ENCODE measurements around the gene SLC39A9. TPM values are rescaled to one million over a fixed set of nuclear protein-coding genes. Genes with fewer than 3 reads are reported as not detected.
"Not testable (repeated sequence)": the region's sequence is repeated elsewhere in the genome, so short reads cannot be mapped to it uniquely, and the experiment has no call there.

SLC39A9 gene
- total RNA-seq, 1 donor from 2014 or later = 120 TPM

DNA sequence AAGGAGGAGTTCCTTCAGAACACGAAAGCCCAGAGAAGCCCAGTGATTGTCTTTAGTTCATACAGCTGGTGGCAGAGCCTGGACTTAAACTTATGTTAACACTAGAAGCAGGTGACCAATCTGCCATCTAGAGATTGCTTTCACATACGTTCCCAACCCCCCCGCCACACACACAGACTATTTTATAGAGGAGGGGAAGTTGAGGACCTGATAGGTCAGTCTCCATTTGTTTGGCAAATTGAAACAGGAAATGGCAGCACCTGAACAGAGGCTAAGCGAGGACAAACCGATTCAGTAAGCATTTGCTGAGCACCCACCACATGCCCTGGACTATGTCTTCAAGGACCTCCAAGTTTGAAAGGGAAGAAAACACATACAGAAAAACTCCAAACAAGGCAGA, 81.2 kb downstream of the SLC39A9 start:
- no peak for DNase-seq

DNA sequence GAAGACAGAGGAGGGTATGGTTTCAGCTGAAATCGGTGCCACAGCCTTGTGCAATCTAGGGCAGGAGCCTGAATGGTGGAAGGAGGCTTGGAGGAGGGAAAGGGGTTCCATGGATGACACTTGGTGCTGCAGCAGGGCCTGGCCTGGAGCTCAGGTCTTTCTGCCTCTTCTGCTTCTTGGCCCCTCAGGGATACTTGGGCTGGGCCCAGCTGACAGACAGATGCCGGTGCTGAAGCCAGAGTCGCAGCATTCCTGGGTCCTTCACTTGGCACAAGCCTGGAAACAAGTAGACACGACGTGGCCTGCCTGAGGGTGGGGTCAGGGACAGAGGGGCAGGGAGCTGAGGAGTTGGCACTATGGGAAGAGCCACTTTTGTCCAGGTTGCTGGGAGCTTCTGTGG, 81.6 kb downstream of the SLC39A9 start:
- no peak for DNase-seq

- DNase-seq = no peak
Measured at GRCh38 chr14:69481815-69482568, 83.5 kb downstream of the SLC39A9 start.

DNA sequence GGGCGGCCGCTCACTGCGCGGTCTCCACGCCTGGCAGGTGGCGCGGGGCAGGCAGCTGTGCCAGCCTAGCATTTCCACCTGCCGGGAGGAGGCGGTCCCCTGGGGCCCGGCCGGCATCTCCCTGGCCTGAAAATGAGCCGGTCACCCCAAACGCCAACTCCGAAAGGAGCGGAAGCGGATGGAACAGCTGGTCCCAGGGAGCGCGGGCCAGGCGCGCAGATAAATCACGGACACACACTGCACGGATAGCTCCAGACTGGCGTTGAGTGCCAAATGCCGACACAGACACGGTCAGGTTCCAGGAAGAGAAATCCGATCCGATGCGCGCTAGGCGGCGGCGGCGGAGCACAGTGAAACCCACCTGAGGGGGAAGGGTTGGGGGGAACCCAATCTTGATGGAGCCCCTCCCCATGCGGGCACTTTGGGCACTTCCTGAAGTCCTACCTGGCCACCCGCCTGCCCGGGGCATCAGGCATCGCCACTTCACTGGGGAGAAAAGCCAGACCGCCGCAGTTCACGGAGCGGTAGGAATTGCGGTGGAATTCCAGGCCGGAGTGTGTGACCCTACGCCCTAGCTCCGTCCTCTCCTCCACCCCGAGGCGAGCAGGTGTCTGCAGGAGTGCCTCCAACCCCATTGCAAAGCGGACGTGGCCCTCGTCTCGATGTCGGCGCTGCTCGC, 85.4 kb downstream of the SLC39A9 start:
- peak; percentile 19 for DNase-seq

- DNase-seq = peak; percentile 9
Measured at GRCh38 chr14:69484444-69485314, 86.2 kb downstream of the SLC39A9 start, which contains the start of gene PLEKHD1. TSS of gene PLEKHD1 (plus strand) at chr14:69484728. CDS start at chr14:69484966, 238 bp downstream.

DNA sequence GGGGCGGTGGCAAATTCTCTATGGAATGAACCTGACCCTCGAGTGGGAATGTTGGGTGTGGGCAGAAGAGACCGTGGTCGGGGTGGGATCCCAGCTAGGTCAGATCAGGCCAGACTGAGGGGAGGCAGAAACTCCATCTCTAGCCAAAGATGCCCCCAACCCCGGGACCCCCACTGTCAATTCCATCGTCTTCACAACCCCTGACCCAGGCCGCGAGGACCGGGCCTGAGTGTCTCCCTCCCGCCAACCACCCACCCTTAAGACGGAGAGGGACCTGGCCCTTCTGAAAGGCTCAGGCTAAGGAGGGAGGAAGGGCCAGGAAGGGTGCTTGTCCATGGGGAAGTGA, 86.8 kb downstream of the SLC39A9 start:
- no peak for DNase-seq

DNA sequence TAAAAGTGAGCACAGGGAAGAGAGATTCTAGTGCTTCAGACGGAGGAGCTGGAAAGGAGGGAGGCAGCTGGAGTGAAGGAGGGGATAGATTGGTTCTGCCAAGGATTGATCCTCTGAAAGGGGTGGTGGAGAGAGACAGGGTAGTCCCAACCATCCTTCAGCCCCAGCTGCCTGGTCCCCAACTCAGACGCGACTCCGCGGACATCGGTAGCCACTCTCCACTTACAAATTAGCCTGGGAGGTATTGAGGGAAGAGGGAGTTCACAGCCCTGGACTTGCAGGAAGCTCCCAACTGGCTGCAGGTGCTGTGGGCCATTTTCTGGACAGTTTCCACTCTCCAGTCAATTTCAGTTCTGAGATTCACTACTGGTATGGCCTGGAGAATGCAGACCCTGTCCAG, 87.2 kb downstream of the SLC39A9 start:
- no peak for DNase-seq

DNA sequence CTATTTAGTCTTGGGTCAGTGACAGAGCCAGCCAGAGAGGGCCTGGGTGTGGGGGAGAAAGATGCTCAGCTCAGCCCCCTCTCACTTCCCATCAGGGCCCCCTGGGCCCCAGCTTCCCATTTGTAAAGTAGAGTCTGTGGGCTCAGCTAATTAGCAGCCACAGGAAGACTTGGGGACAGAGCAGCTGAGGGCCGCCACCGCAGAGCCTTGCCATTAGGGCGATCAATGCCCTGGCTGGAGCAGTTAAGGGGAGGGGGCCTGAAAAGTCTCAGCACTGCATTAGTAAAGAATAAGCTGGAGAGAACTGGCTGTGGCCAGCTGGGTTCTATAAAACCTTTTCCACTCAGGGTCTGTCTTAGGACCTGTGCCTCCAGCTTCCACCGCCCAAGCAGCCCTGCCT, 88.7 kb downstream of the SLC39A9 start:
- no peak for DNase-seq

- DNase-seq = no peak
Measured at GRCh38 chr14:69487771-69488170, 89.3 kb downstream of the SLC39A9 start.

DNA sequence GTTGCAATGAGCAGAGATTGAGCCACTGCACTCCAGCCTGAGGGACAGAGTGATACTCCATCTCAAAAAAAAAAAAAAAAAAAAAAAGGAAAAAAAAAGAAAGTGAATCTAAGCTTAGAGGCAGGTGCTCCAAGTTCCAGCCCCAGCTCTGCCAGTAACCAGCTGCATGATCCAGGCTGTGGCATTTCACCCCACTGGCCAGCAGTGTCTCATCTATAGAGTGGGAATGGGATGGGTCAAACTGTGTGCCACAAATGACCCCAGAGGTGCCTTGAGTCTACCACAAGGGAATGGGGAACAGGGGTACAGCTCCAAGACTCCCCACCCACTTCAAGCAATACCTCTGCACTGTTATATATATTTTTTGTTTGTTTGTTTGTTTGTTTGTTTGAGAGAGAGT, 91.0 kb downstream of the SLC39A9 start:
- no peak for DNase-seq

- DNase-seq = no peak
Measured at GRCh38 chr14:69490219-69490918, 91.9 kb downstream of the SLC39A9 start.

GRCh38 chr14:69491193-69491592, 92.7 kb downstream of the SLC39A9 start:
- no peak for DNase-seq

DNA sequence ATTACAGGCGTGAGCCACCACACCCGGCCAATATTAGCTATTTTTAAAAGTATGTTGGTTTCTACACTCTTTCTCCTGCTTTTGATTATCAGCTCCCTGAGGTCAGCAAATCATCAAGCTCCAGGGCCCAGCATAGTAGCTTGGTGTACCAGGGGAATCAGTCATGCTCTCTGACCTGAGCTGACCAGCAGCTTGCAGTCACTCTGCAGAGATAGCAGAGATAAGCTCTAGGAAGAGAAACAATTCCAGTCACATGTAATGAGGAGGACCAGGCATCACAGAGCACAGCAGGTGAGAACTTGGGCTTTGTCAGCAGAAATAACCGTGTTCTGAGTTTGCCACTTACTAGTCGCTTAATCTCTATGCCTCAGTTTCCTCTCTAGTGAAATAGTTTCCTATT, 94.5 kb downstream of the SLC39A9 start:
- no peak for DNase-seq

- DNase-seq = no peak
Measured at GRCh38 chr14:69493791-69494190, 95.3 kb downstream of the SLC39A9 start.

DNA sequence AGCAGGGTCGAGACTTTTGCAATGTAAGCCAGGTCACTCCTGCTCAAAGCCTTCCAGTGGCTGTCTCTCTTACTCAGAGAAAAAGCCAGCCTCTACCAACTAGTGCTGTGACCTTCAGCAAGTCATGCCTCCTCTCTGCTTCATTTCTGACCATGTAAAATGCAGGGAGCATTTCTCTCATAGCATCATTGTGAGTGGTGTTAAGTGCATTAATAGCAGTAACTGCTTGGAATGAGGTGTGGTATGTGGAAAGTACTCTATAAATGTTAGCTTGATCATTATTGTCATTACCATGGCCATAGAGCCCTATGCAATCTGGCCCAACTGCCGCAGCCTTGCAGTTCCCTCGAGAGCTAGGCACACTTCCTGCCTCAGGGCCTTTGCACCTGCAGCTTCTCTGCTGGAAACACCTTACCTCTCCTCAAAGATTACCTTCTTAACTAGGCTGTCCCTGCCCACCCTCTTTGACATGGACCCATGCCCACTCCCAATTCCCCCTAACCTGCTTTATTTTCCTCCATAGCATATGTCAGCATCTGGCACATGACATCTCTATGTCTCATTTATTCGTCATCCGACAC, 96.9 kb downstream of the SLC39A9 start:
- no peak for DNase-seq

GRCh38 chr14:69497866-69498265, 99.4 kb downstream of the SLC39A9 start:
- not testable (repeated sequence) for DNase-seq

DNA sequence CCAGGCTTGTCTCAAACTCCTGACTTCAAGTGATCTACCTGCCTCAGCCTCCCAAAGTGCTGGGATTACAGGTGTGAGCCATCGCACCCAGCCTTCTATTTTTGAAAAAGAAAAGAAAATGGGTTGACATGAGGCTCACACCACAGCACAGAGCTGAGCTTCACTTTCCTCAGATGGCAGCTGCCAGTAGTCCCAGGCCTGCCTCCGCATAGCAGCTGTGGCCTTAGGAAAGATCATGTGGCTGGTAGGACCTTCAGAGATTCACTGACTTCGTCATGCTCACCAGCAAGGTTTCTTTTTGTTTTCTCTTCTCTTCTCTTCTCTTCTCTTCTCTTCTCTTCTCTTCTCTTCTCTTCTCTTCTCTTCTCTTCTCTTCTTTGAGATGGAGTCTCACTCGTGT, 99.8 kb downstream of the SLC39A9 start:
- not testable (repeated sequence) for DNase-seq

- no peak for DNase-seq
Measured at GRCh38 chr14:69499436-69499835, 100.9 kb downstream of the SLC39A9 start.

DNA sequence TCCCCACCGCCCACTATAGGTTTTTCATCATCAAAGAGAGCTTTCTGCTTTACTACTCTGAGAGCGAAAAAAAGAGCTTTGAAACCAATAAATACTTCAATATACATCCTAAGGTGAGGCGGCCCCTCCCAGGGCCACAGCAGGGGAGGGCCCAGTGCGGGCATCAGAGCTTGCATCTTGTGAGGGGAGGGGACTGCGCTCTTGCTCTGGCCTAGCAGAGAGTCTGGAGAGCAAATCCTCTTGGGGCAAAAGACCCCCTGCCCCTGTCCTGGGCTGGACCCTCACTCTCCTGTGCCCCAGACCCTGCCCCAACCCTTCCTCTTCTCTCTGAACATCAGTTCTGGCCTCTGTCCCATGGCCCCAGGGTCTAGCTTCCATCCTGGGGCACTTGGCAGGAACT, 101.6 kb downstream of the SLC39A9 start:
- no peak for DNase-seq

GRCh38 chr14:69500736-69501135, 102.2 kb downstream of the SLC39A9 start:
- peak; percentile 9 for DNase-seq

DNA sequence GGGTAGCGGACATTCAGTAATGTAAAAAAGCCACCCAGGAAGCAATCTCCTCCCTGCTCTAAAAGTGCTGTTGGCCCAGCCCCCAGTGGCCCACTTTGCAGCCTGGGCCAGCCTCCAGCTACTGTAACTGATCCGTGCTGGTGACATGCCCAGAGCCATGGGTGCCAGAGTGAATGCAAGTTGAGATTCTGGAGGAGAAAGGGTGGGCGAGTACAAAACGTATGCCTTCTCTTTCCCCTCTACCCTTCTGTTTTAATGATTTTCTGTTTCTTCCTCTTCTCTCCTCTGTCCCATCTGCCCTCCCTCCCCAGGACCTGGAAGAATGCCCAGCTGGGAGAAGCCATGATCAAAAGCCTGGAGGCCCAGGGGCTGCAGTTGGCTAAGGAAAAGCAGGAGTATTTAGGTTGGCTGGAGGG, 102.9 kb downstream of the SLC39A9 start:
- DNase-seq = peak; percentile 71

GRCh38 chr14:69504775-69505174, 106.3 kb downstream of the SLC39A9 start:
- DNase-seq = no peak
